Colonic mucosa (tissue), 4 donors: Measurements from ENCODE around the gene CRKL. TPM values are rescaled to one million over a fixed set of nuclear protein-coding genes. Genes with fewer than 3 reads are reported as not detected.
A peak's percentile ranks its signal among the peaks of the same experiment; 100 is the strongest.

ENCODE experiments used
- DNase-seq: peaks from one replicate; pipeline ENCODE4 v3.0.0-alpha.2; 2020
- H3K27ac ChIP-seq: fragments of 200-600 bp; one replicate; pipeline ENCODE4 v1.8.0; 2021
- H3K27me3 ChIP-seq: fragments of 200-600 bp; one replicate; pipeline ENCODE4 v1.8.0; 2021
- H3K36me3 ChIP-seq: fragments of 200-600 bp; one replicate; pipeline ENCODE4 v1.8.0; 2021
- H3K4me1 ChIP-seq: fragments of 200-600 bp; one replicate; pipeline ENCODE4 v1.8.0; 2021; ENCODE audit warnings: mild to moderate bottlenecking
- H3K4me3 ChIP-seq: fragments of 200-600 bp; one replicate; pipeline ENCODE4 v1.8.0; 2021
- H3K9ac ChIP-seq, 2 donors: one replicate each; pipeline ENCODE4 v1.7.0; 2013; ENCODE audit warnings: control low read depth in 2 of 2, low read depth in 2 of 2, low read length in 2 of 2
- H3K9me3 ChIP-seq: fragments of 200-600 bp; one replicate; pipeline ENCODE4 v1.8.0; 2021
- intact Hi-C: fragments of 100-400 bp; cut with DNase I; formaldehyde crosslinking; loops from one replicate; pipeline ENCODE4 v1.14.1; 2022
- total RNA-seq, 2 donors: library from RNA; stranded (reverse); fragmentation: NEBNext Ultra II Directional in 1 of 2; extraction: Animal tissue kit (Norgen Biotek cat#: 25700) in 1 of 2; gene quantifications; one replicate each; pipeline ENCODE4 v1.2.1, GENCODE V29; 2021
- TF ChIP-seq, protein P1 (sequence below): fragments of 200-600 bp; IDR thresholded peaks from one replicate; pipeline ENCODE4 v1.8.0; 2022; ENCODE audit warnings: antibody characterized with exemption, mild to moderate bottlenecking
- donor health status: healthy.
- donor health status: DM: no; HTN: no; CAD: no.
- donor health status: DM: no; HTN: no; CAD: no.

CRKL gene
- total RNA-seq, 2 donors from 2014 or later: 63.6 to 82.5 TPM

DNA sequence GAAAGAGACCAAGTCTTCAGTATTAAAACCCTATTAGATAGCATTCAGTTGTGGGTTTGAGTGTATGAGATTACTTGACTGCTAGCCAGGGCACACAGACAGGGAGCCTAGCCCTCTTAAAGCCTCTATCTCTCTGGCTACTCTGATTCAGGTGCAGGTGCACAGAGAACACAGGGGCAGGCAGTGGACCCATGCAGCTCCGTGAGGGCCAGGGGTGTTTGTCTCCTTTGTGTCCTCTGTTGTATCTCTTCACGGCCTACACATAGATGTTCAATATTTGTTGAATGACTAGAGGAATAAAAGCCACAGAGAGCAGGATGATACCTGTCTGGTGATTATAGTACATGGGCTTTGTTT lies 28.3 kb downstream of the CRKL start:
- Histone ChIP-seq H3K4me1 (peaks cover 10% of the 10 kb centered on the region), H3K27ac (no peak overlapping the region)
- TF ChIP-seq, protein P1, sequence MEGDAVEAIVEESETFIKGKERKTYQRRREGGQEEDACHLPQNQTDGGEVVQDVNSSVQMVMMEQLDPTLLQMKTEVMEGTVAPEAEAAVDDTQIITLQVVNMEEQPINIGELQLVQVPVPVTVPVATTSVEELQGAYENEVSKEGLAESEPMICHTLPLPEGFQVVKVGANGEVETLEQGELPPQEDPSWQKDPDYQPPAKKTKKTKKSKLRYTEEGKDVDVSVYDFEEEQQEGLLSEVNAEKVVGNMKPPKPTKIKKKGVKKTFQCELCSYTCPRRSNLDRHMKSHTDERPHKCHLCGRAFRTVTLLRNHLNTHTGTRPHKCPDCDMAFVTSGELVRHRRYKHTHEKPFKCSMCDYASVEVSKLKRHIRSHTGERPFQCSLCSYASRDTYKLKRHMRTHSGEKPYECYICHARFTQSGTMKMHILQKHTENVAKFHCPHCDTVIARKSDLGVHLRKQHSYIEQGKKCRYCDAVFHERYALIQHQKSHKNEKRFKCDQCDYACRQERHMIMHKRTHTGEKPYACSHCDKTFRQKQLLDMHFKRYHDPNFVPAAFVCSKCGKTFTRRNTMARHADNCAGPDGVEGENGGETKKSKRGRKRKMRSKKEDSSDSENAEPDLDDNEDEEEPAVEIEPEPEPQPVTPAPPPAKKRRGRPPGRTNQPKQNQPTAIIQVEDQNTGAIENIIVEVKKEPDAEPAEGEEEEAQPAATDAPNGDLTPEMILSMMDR: no peak

GRCh38 chr22:20946080-20946986 lies 29.1 kb downstream of the CRKL start:
- Histone ChIP-seq H3K9ac (no peak overlapping the region), H3K27me3 (no peaks in the 10 kb centered on the region), H3K36me3 (no peaks in the 10 kb centered on the region), H3K4me3 (no peak overlapping the region), H3K9me3 (no peaks in the 10 kb centered on the region), H3K27ac (no peak overlapping the region), H3K4me1 (peaks cover 16% of the 10 kb centered on the region)
- TF ChIP-seq, protein P1: no peak
- intact Hi-C loops: no loop called here
- DNase-seq: no peak

More for the DNA sequence above, 28.3 kb downstream of the CRKL start:
- H3K4me3 ChIP-seq: no peak overlapping the region
- H3K9ac ChIP-seq: no peak overlapping the region
- intact Hi-C loops: no loop called here
- no peaks in the 10 kb centered on the region for H3K27me3 ChIP-seq
- DNase-seq: no peak
- no peaks in the 10 kb centered on the region for H3K9me3 ChIP-seq
- no peaks in the 10 kb centered on the region for H3K36me3 ChIP-seq

DNA sequence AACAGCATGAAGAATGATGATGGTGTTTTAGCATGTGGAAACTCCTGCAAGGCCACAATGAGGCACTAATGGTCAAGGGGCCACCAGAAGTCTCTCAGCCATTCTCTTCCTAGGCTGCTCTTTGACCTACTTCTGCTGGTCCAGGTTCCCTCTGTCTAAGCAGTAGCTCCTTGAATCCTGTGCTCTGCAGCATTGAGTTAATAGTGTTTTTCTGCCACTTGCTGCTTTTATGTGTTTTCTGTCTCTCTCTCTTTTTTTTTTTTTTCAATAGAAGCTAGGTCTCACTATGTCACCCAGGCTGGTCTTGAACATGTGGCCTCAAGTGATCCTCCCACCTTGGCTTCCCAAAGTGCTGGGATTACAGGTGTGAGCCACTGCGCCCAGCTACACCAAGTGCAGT lies 29.8 kb downstream of the CRKL start:
- Histone ChIP-seq H3K9ac (no peak overlapping the region), H3K36me3 (no peaks in the 10 kb centered on the region), H3K27ac (no peak overlapping the region), H3K4me1 (peaks cover 23% of the 10 kb centered on the region), H3K9me3 (no peaks in the 10 kb centered on the region), H3K27me3 (no peaks in the 10 kb centered on the region), H3K4me3 (no peak overlapping the region)
- intact Hi-C loops: no loop called here
- no peak for DNase-seq
- TF ChIP-seq, protein P1: no peak

- peak; percentile 53 for DNase-seq
- Histone ChIP-seq H3K9me3 (no peaks in the 10 kb centered on the region), H3K27ac (peak overlapping the region; percentile 37), H3K36me3 (no peaks in the 10 kb centered on the region), H3K9ac (no peak overlapping the region), H3K27me3 (no peaks in the 10 kb centered on the region), H3K4me1 (peaks cover 23% of the 10 kb centered on the region), H3K4me3 (no peak overlapping the region)
- intact Hi-C loops: no loop called here
- TF ChIP-seq, protein P1: no peak
These were observed 31.2 kb downstream of the CRKL start for GRCh38 chr22:20948450-20948849.

DNA sequence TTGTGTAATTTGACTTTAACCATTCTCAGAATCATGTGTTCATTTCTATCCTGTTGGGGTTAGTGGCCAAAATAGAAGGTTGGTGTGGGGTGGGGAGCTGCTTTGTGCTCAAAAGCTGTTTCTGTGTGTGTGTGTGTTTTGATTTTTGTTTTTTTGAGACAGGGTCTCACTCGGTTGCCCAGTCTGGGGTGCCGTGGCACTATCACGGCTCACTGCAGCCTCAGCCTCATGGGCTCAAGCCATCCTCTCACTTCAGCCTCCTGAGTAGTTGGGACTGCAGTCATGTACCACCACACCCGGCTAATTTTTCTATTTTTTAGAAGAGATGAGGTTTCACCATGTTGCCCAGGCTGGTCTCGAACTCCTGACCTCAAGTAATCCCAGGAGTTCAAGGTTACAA lies 31.8 kb downstream of the CRKL start:
- H3K9ac ChIP-seq: no peak overlapping the region
- TF ChIP-seq, protein P1: no peak
- intact Hi-C loops: no loop called here
- H3K4me1 ChIP-seq: peaks cover 23% of the 10 kb centered on the region
- no peak overlapping the region for H3K4me3 ChIP-seq
- no peaks in the 10 kb centered on the region for H3K9me3 ChIP-seq
- H3K36me3 ChIP-seq: no peaks in the 10 kb centered on the region
- H3K27ac ChIP-seq: peak overlapping the region; percentile 37
- no peaks in the 10 kb centered on the region for H3K27me3 ChIP-seq
- no peak for DNase-seq
